Measurements from ENCODE around the gene ABCG8. TPM values are rescaled to one million over a fixed set of nuclear protein-coding genes. Genes with fewer than 3 reads are reported as not detected.
A peak's percentile ranks its signal among the peaks of the same experiment; 100 is the strongest.

Gene ABCG8
- total and polyA plus RNA-seq, 10 of the 15 experiments (the other 5 are each of a cell fraction or from before 2014, with no cell fraction given): not detected

DNA sequence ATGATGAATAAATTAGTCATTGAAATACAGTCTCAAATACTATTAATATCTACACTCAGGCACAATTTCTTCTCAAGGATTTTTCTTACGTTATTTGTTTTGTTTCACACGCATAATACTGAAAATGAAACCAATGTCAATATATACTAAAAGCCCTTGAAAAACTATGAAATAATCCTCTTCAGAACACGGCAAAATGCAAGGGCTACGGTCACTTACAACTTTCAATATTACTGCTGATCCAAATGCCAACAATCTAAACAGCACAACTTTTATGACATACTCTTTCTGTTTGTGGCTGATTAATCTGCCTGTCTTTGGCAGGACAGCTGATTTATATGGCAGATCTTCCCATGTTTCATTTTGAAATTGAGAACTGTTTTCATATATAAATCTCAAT, 88.7 kb downstream of the ABCG8 start:
- Histone ChIP-seq H3K27me3 (replicated peaks in 1 of 2; ENCODE audit: control insufficient read depth in 2 of 2, insufficient read depth in 2 of 2, low read length in 1 of 2) (no peaks in the 10 kb centered on the region), H4K20me1 (ENCODE audit: control insufficient read depth, insufficient read depth) (no peaks in the 10 kb centered on the region), H3K4me3 (peak overlapping the region; percentile 38; the same call in 1 of the 2 replicates), H3K9ac (ENCODE audit: control insufficient read depth, insufficient read depth, low read length) (no peak overlapping the region), H3K9me3 (replicated peaks; ENCODE audit: control insufficient read depth, insufficient read depth, low read length) (no peaks in the 10 kb centered on the region), H3K4me1 (ENCODE audit: control insufficient read depth, insufficient read depth, low read length) (peaks cover 3% of the 10 kb centered on the region; the same call in 1 of the 2 replicates), H3K36me3 (ENCODE audit: control insufficient read depth in 2 of 2, insufficient read depth in 2 of 2, low read length in 1 of 2) (peaks cover 3 to 17% of the 10 kb centered on the region in 2 experiments; a peak in 3 of 4 replicates), H3K27ac (ENCODE audit: control insufficient read depth, insufficient read depth) (peak overlapping the region; percentile 21; the same call in 1 of the 2 replicates), H2AFZ (ENCODE audit: control insufficient read depth, low read depth, low read length) (no peak overlapping the region), H3K4me2 (ENCODE audit: control insufficient read depth, insufficient read depth) (peak overlapping the region; percentile 17), H3K79me2 (ENCODE audit: control insufficient read depth, insufficient read depth, low read length) (no peaks in the 10 kb centered on the region; the same call in 1 of the 2 replicates)
- intact Hi-C loops (cut with micrococcal nuclease; ENCODE audit: unreplicated experiment): no loop called here
- ChIA-PET POLR2A (no interaction called here), RAD21 (ENCODE audit: unreplicated experiment) (no interaction called here), SMC1A (ENCODE audit: uncharacterized antibody, unreplicated experiment) (interaction anchor here (1.2 to 1.7 kb wide), 2 partner anchors 9 to 14 kb away, joined by 3 to 6 read pairs; no protein-coding TSS in a partner anchor), CTCF (no interaction called here)
- FAIRE-seq: peak; percentile 44
- no TSS peak for BruUV-seq (replicated peaks)
- peak; percentile 86 for ATAC-seq
- 5% methylated on average over 4 of the region's 4 CpGs for WGBS (ENCODE audit: insufficient coverage, insufficient replicate concordance, low lambda C conversion rate, missing lambda C conversion rate)
- peak; percentile 11 for DNase-seq (ENCODE audit: low read depth, low spot score)
- in situ Hi-C loops (cut with MboI): no loop called here
- TF ChIP-seq ZBTB4 (CRISPR knock-in tag; IDR thresholded peaks at IDR 0.05) (no peak), TARDBP (IDR thresholded peaks at IDR 0.05; ENCODE audit: borderline replicate concordance) (no peak), SRF (IDR thresholded peaks at IDR 0.05; ENCODE audit: low read depth in 2 of 2, low read length in 2 of 2) (no peak), ZNF622 (IDR thresholded peaks at IDR 0.05) (no peak), MEF2B (IDR thresholded peaks at IDR 0.05; ENCODE audit: partially characterized antibody, poor library complexity, severe bottlenecking) (no peak), JUNB (IDR thresholded peaks at IDR 0.05) (peak; percentile 71), SMARCA5 (IDR thresholded peaks at IDR 0.05) (no peak), HDGF (IDR thresholded peaks at IDR 0.05) (no peak), IRF4 (IDR thresholded peaks at IDR 0.05; ENCODE audit: low read depth, low read length) (0 out of 2 replicates have a peak, but pooled peaks have one; percentile 15), KDM1A (IDR thresholded peaks at IDR 0.05; ENCODE audit: borderline replicate concordance) (no peak), ZNF217 (IDR thresholded peaks at IDR 0.05) (no peak), TBL1XR1 (IDR thresholded peaks at IDR 0.05; ENCODE audit: low read depth, low read length) (no peak), ATF7 (IDR thresholded peaks at IDR 0.05; ENCODE audit: low read depth) (peak; percentile 50; the same call in 1 of the 2 replicates), MXI1 (IDR thresholded peaks at IDR 0.05; ENCODE audit: low read depth, low read length) (no peak), NR2F1 (conservative IDR thresholded peaks at IDR 0.05) (no peak), SUPT20H (IDR thresholded peaks at IDR 0.05; ENCODE audit: borderline replicate concordance, control insufficient read depth, low read depth, low read length) (no peak), EED (IDR thresholded peaks at IDR 0.05; ENCODE audit: low read depth) (no peak), YY1 (IDR thresholded peaks at IDR 0.05; ENCODE audit: low read depth, low read length) (no peak), ATF2 (IDR thresholded peaks at IDR 0.05; ENCODE audit: low read length) (0 out of 2 replicates have a peak, but pooled peaks have one; percentile 35), RUNX3 (IDR thresholded peaks at IDR 0.05; ENCODE audit: low read length) (peak; percentile 12; the same call in 1 of the 2 replicates), MAX (IDR thresholded peaks at IDR 0.05; ENCODE audit: low read depth, low read length) (no peak), CHD1 (IDR thresholded peaks at IDR 0.05; ENCODE audit: low read depth, low read length) (no peak)
- TF ChIP-seq, protein P1, sequence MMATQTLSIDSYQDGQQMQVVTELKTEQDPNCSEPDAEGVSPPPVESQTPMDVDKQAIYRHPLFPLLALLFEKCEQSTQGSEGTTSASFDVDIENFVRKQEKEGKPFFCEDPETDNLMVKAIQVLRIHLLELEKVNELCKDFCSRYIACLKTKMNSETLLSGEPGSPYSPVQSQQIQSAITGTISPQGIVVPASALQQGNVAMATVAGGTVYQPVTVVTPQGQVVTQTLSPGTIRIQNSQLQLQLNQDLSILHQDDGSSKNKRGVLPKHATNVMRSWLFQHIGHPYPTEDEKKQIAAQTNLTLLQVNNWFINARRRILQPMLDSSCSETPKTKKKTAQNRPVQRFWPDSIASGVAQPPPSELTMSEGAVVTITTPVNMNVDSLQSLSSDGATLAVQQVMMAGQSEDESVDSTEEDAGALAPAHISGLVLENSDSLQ (IDR thresholded peaks at IDR 0.05): no peak
